Measurements from ENCODE around the gene ACTR3. TPM values are rescaled to one million over a fixed set of nuclear protein-coding genes. Genes with fewer than 3 reads are reported as not detected.

ACTR3 gene
- total and polyA plus RNA-seq, 2 of the 8 experiments (the other 6 are each of a cell fraction or from before 2014, with no cell fraction given), result 51.7 to 184 TPM

- Histone ChIP-seq H2BK15ac (ENCODE audit: low read length) (no peak overlapping the region), H3K4me2 (ENCODE audit: insufficient read depth in 1 of 2, low read depth in 2 of 2, low read length in 2 of 2) (no peak overlapping the region), H4K91ac (replicated peaks; ENCODE audit: insufficient read length, low read length) (no peak overlapping the region), H3K18ac (ENCODE audit: extremely low read depth, low read length) (no peak overlapping the region), H4K20me1 (replicated peaks in 1 of 2; ENCODE audit: control insufficient read depth in 1 of 2, insufficient read depth in 2 of 2, low read length in 2 of 2) (no peaks in the 10 kb centered on the region), H2BK5ac (ENCODE audit: low read depth, low read length) (no peak overlapping the region), H3K23ac (ENCODE audit: insufficient read length) (no peak overlapping the region), H3K4me1 (replicated peaks in 1 of 4; ENCODE audit: control insufficient read depth in 3 of 4, insufficient read depth in 4 of 4, low read length in 3 of 4) (no peaks in the 10 kb centered on the region), H4K5ac (ENCODE audit: insufficient read length, low read depth, low read length) (no peak overlapping the region), H3K79me1 (ENCODE audit: low read depth, low read length) (no peaks in the 10 kb centered on the region), H3K79me2 (ENCODE audit: control insufficient read depth in 1 of 2, insufficient read depth in 2 of 2, low read length in 2 of 2) (no peaks in the 10 kb centered on the region), H4K8ac (ENCODE audit: extremely low read depth, insufficient read depth, low read length) (no peak overlapping the region), H3K56ac (replicated peaks; ENCODE audit: insufficient read length, low read depth, low read length) (no peak overlapping the region), H3K9ac (replicated peaks in 1 of 4; ENCODE audit: extremely low read depth in 1 of 4, low read depth in 3 of 4, low read length in 3 of 4) (no peak overlapping the region), H2BK12ac (ENCODE audit: low read depth, low read length) (no peak overlapping the region), H3K9me3 (ENCODE audit: insufficient read depth in 2 of 2, low read depth in 1 of 2, low read length in 1 of 2) (no peaks in the 10 kb centered on the region), H2BK120ac (replicated peaks; ENCODE audit: low read depth, low read length) (no peak overlapping the region), H3K23me2 (ENCODE audit: low read depth, low read length) (no peaks in the 10 kb centered on the region), H3K36me3 (ENCODE audit: control insufficient read depth in 2 of 4, insufficient read depth in 4 of 4, low read length in 3 of 4) (no peaks in the 10 kb centered on the region), H2BK20ac (ENCODE audit: low read length) (no peak overlapping the region), H3K4me3 (ENCODE audit: extremely low read depth in 1 of 4, insufficient read depth in 2 of 4, low read depth in 3 of 4, low read length in 4 of 4) (no peak overlapping the region), H2AK5ac (ENCODE audit: low read depth, low read length) (no peak overlapping the region), H3K14ac (ENCODE audit: insufficient read length) (no peak overlapping the region), H3K27me3 (replicated peaks in 1 of 4; ENCODE audit: control insufficient read depth in 3 of 4, extremely low read depth in 1 of 4, insufficient read depth in 3 of 4, low read length in 3 of 4) (no peaks in the 10 kb centered on the region), H2AFZ (ENCODE audit: low read length) (no peak overlapping the region), H3K27ac (ENCODE audit: low read depth, low read length) (no peak overlapping the region), H3K4ac (replicated peaks; ENCODE audit: insufficient read length, low read depth, low read length) (no peak overlapping the region)
- ChIA-PET POLR2A (ENCODE audit: partially characterized antibody) (no interaction called here), CTCF (ENCODE audit: partially characterized antibody) (interaction anchor here (0.6 to 1.0 kb wide), 4 partner anchors 9 to 30 kb away, joined by 3 to 4 read pairs (median 4); no protein-coding TSS in a partner anchor)
- FAIRE-seq, result no peak
- DNase-seq (ENCODE audit: low read depth in 1 of 2, low spot score in 2 of 2), result no peak
- TF ChIP-seq TCF12 (IDR thresholded peaks at IDR 0.05; ENCODE audit: low read depth, low read length) (no peak), NRF1 (IDR thresholded peaks at IDR 0.05; ENCODE audit: low read depth, low read length) (no peak)
- TF ChIP-seq, protein P1, sequence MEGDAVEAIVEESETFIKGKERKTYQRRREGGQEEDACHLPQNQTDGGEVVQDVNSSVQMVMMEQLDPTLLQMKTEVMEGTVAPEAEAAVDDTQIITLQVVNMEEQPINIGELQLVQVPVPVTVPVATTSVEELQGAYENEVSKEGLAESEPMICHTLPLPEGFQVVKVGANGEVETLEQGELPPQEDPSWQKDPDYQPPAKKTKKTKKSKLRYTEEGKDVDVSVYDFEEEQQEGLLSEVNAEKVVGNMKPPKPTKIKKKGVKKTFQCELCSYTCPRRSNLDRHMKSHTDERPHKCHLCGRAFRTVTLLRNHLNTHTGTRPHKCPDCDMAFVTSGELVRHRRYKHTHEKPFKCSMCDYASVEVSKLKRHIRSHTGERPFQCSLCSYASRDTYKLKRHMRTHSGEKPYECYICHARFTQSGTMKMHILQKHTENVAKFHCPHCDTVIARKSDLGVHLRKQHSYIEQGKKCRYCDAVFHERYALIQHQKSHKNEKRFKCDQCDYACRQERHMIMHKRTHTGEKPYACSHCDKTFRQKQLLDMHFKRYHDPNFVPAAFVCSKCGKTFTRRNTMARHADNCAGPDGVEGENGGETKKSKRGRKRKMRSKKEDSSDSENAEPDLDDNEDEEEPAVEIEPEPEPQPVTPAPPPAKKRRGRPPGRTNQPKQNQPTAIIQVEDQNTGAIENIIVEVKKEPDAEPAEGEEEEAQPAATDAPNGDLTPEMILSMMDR (IDR thresholded peaks at IDR 0.05; ENCODE audit: control extremely low read depth in 1 of 3, insufficient read depth in 1 of 3, low read depth in 1 of 3, low read length in 3 of 3), result no peak
- 86% methylated on average over 2 of the region's 2 CpGs; no CpG with 5 or more reads in 1 of the 2 experiments for WGBS, 2 experiments (ENCODE audit: extremely low coverage in 1 of 2, insufficient coverage in 1 of 2, insufficient read length in 1 of 2, insufficient replicate concordance in 2 of 2, low coverage in 1 of 2, low lambda C conversion rate in 2 of 2, missing lambda C conversion rate in 1 of 2)
Measured at GRCh38 chr2:114010001-114010400, 120.1 kb downstream of the ACTR3 start.
